Heart left ventricle (tissue), 16 donors: ENCODE measurements around the gene CDH13. TPM values are rescaled to one million over a fixed set of nuclear protein-coding genes. Genes with fewer than 3 reads are reported as not detected.

Experiments
- ATAC-seq, 4 donors: fragments of 200-7000 bp; cut with Tn5 transposase; one replicate each; pipeline ENCODE4 v1.9.1; 2020 to 2022; ENCODE audit warnings: moderate library complexity in 4 of 4, mild to moderate bottlenecking in 3 of 4, moderate number of reproducible peaks in 1 of 4
- DNase-seq, 5 donors: peaks; one replicate each; pipeline ENCODE4 v3.0.0-alpha.2; 2020
- H3K27ac ChIP-seq, 12 donors: fragments of 200-600 bp; sonication (generic) in 4 of 12; one replicate each; pipeline versions ENCODE4 v1.5.0 to v1.8.0; 2016 to 2022; ENCODE audit warnings: mild to moderate bottlenecking in 2 of 12
- H3K27me3 ChIP-seq, 9 donors: fragments of 200-600 bp; sonication (generic) in 2 of 9; one replicate each; pipeline versions ENCODE4 v1.5.1 to v1.8.0; 2016 to 2022; ENCODE audit warnings: mild to moderate bottlenecking in 3 of 9
- H3K36me3 ChIP-seq, 9 donors: fragments of 200-600 bp; sonication (generic) in 2 of 9; one replicate each; pipeline versions ENCODE4 v1.5.0 to v1.8.0; 2018 to 2022; ENCODE audit warnings: mild to moderate bottlenecking in 2 of 9
- H3K4me1 ChIP-seq, 12 donors: fragments of 200-600 bp; sonication (generic) in 4 of 12; one replicate each; pipeline versions ENCODE4 v1.5.0 to v1.8.0; 2016 to 2022; ENCODE audit warnings: mild to moderate bottlenecking in 3 of 12
- H3K4me3 ChIP-seq, 12 donors: fragments of 200-600 bp; sonication (generic) in 4 of 12; one replicate each; pipeline versions ENCODE4 v1.5.0 to v1.8.0; 2017 to 2022; ENCODE audit warnings: mild to moderate bottlenecking in 9 of 12, moderate library complexity in 4 of 12
- H3K9me3 ChIP-seq, 12 donors: fragments of 200-600 bp; sonication (generic) in 4 of 12; one replicate each; pipeline versions ENCODE4 v1.5.0 to v1.8.0; 2016 to 2022; ENCODE audit warnings: mild to moderate bottlenecking in 1 of 12
- POLR2A ChIP-seq, 2 donors: fragments of 450-650 bp; IDR thresholded peaks; one replicate each; pipeline ENCODE4 v1.6.1; 2017; ENCODE audit warnings: antibody characterized with exemption in 2 of 2, mild to moderate bottlenecking in 2 of 2, moderate library complexity in 2 of 2
- WGBS, 4 donors: extraction: QIAGEN DNeasy Blood & Tissue Kit in 2 of 4; methylation state at CpG; one replicate each; pipeline versions ENCODE4 v1.1.5 to v1.1.7; 2013 to 2018; 5-methylcytosine and 5-hydroxymethylcytosine counted together
- intact Hi-C, 10 donors: fragments of 100-400 bp; cut with DNase I; formaldehyde crosslinking; loops; one replicate each; pipeline versions ENCODE4 v1.11.1 to v1.14.2; 2022
- polyA plus RNA-seq, 2 donors: library from polyadenylated mRNA; stranded (reverse); fragments of 200-250 nt; gene quantifications; one replicate each; pipeline ENCODE4 v1.2.3, GENCODE V29; 2013
- total RNA-seq, 9 donors: library from RNA; depleted of rRNA in 2 of 9; stranded (reverse); fragments of >200 nt in 2 of 9; fragmentation: NEBNext Ultra II Directional in 3 of 9; extraction: Animal tissue kit (Norgen Biotek cat#: 25700) in 3 of 9; gene quantifications; one replicate each; pipeline versions ENCODE4 v1.1.0 to v1.2.4, GENCODE V29; 2016 to 2023
- TF ChIP-seq, protein P1 (sequence below), 12 donors: fragments of 200-600 bp; sonication (generic) in 4 of 12; IDR thresholded peaks; one replicate each; pipeline versions ENCODE4 v1.5.0 to v1.8.0; 2018 to 2022; ENCODE audit warnings: antibody characterized with exemption in 12 of 12, mild to moderate bottlenecking in 5 of 12
- donor health status: ischemic (EF 13 %, LVEDD 7.1; RV severe dilation, severe dysfunction).
- donor health status: healthy with polysubstance abuse.
- donor health status: DM: no; HTN: yes; CAD: no.
- donor health status: DM: no; HTN: no; CAD: no.
- donor health status: ischemic (EF 25% LVEDD 6.9; RV normal size, moderate dysfunction).
- donor health status: ischemic (EF 25% LVEDD 5.7; RV mildly dilated, moderate dysfunction).
- donor health status: healthy.
- donor health status: DM: yes; HTN: yes; CAD: no.
- donor health status: ischemic (EF 35%, LVEDD 5.7; RV mildly dilated, moderate dysfunction).
- donor health status: nonischemic (EF 11% LVEDD 7.7; RV severe dilation, severe dysfunction).
- donor health status: DM: yes; HTN: yes; CAD: no.
- donor health status: PGD.
- donor health status: ischemic (EF 29% LVEDD 5.4; RV normal size, mild dysfunction).
- donor health status: nonischemic (EF 23%, LVEDD 6.1; RV moderate dilation, normal function).

CDH13 gene
- total and polyA plus RNA-seq, 11 donors = 15.0 to 172 (median 137) TPM

- Histone ChIP-seq H3K9me3 (no peaks in the 10 kb centered on the region), H3K27ac (no peak overlapping the region), H3K4me3 (no peak overlapping the region), H3K36me3 (no peaks in the 10 kb centered on the region), H3K4me1 (no peaks in the 10 kb centered on the region), H3K27me3 (no peaks in the 10 kb centered on the region)
- WGBS, 4 donors = 89 to 93% (median 93%) methylated on average over 5 of the region's 5 CpGs
- intact Hi-C loops = loop anchor here in 2 of 10 donors (10.0 kb wide), 2 partner anchors 148 to 238 kb away; no protein-coding TSS in a partner anchor
- no peak for TF ChIP-seq POLR2A (IDR thresholded peaks at IDR 0.05)
- TF ChIP-seq, protein P1, sequence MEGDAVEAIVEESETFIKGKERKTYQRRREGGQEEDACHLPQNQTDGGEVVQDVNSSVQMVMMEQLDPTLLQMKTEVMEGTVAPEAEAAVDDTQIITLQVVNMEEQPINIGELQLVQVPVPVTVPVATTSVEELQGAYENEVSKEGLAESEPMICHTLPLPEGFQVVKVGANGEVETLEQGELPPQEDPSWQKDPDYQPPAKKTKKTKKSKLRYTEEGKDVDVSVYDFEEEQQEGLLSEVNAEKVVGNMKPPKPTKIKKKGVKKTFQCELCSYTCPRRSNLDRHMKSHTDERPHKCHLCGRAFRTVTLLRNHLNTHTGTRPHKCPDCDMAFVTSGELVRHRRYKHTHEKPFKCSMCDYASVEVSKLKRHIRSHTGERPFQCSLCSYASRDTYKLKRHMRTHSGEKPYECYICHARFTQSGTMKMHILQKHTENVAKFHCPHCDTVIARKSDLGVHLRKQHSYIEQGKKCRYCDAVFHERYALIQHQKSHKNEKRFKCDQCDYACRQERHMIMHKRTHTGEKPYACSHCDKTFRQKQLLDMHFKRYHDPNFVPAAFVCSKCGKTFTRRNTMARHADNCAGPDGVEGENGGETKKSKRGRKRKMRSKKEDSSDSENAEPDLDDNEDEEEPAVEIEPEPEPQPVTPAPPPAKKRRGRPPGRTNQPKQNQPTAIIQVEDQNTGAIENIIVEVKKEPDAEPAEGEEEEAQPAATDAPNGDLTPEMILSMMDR (IDR thresholded peaks at IDR 0.05) = no peak
- ATAC-seq (no peak), DNase-seq (no peak)
Measured at GRCh38 chr16:83206426-83206825, 579.7 kb downstream of the CDH13 start.

GRCh38 chr16:83211711-83212110, 584.9 kb downstream of the CDH13 start:
- ATAC-seq = peak in 2 of 4 donors; percentile 34 to 59
- H3K9me3 ChIP-seq = peaks cover 0 to 8% (median 0%) of the 10 kb centered on the region in 12 donors
- TF ChIP-seq, protein P1 (IDR thresholded peaks at IDR 0.05) = no peak
- no peak for TF ChIP-seq POLR2A (IDR thresholded peaks at IDR 0.05)
- intact Hi-C loops = loop anchor here in 4 of 10 donors (10.0 kb wide), 5 partner anchors 233 to 947 kb away; no protein-coding TSS in a partner anchor
- H3K27ac ChIP-seq = no peak overlapping the region
- DNase-seq = no peak
- WGBS, 4 donors = 59 to 71% (median 63%) methylated on average over 6 of the region's 6 CpGs
- peaks cover 0 to 8% (median 0%) of the 10 kb centered on the region in 12 donors for H3K4me1 ChIP-seq
- no peaks in the 10 kb centered on the region for H3K36me3 ChIP-seq
- H3K27me3 ChIP-seq = no peaks in the 10 kb centered on the region
- H3K4me3 ChIP-seq = no peak overlapping the region

- H3K4me1 ChIP-seq = peaks cover 0 to 8% (median 0%) of the 10 kb centered on the region in 12 donors
- no peak for DNase-seq
- intact Hi-C loops = loop anchor here in 4 of 10 donors (10.0 kb wide), 5 partner anchors 232 to 948 kb away; no protein-coding TSS in a partner anchor
- H3K4me3 ChIP-seq = no peak overlapping the region
- peak in 2 of 4 donors; percentile 41 to 45 for ATAC-seq
- peaks cover 0 to under 1% (median 0%) of the 10 kb centered on the region in 9 donors for H3K36me3 ChIP-seq
- H3K9me3 ChIP-seq = peaks cover 0 to 8% (median 0%) of the 10 kb centered on the region in 12 donors
- H3K27me3 ChIP-seq = no peaks in the 10 kb centered on the region
- TF ChIP-seq, protein P1 (IDR thresholded peaks at IDR 0.05) = no peak
- TF ChIP-seq POLR2A (IDR thresholded peaks at IDR 0.05) = no peak
- 56 to 64% (median 57%) methylated on average over 5 of the region's 5 CpGs for WGBS, 4 donors
- no peak overlapping the region for H3K27ac ChIP-seq
Measured at GRCh38 chr16:83212301-83212841, 585.6 kb downstream of the CDH13 start.

DNA sequence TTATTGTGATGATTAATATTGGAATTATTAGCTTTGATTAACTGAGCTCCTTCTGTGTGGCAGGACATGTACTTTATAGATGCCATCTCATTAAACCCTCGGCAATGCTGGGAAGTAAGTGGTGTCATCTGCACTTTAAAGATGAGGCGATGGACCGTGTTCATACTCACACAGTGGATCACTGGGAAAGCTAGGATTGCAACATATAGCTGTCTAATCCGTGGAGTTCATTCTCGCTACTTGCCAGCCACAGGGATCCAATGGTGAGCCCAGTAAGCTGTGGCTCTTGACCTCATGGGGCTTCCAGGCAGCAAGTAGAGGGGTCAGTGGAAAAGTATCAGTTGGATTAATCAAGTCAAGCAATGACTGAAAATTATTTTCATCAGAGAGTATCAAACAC, 587.9 kb downstream of the CDH13 start:
- no peak overlapping the region for H3K27ac ChIP-seq
- 95 to 96% (median 95%) methylated on average over 5 of the region's 5 CpGs for WGBS, 4 donors
- intact Hi-C loops = loop anchor here in 4 of 10 donors (10.0 kb wide), 5 partner anchors 230 to 950 kb away; no protein-coding TSS in a partner anchor
- TF ChIP-seq POLR2A (IDR thresholded peaks at IDR 0.05) = no peak
- TF ChIP-seq, protein P1 (IDR thresholded peaks at IDR 0.05) = no peak
- DNase-seq = no peak
- H3K4me3 ChIP-seq = no peak overlapping the region
- no peaks in the 10 kb centered on the region for H3K27me3 ChIP-seq
- H3K9me3 ChIP-seq = peaks cover 0 to 8% (median 0%) of the 10 kb centered on the region in 12 donors
- H3K4me1 ChIP-seq = peaks cover 0 to 8% (median 0%) of the 10 kb centered on the region in 12 donors
- ATAC-seq = no peak
- H3K36me3 ChIP-seq = peaks cover 0 to 5% (median 0%) of the 10 kb centered on the region in 9 donors
